Measurements from ENCODE around the gene BBX. TPM values are rescaled to one million over a fixed set of nuclear protein-coding genes. Genes with fewer than 3 reads are reported as not detected.

BBX gene
- total RNA-seq, 1 donor, result 81.8 TPM

DNA sequence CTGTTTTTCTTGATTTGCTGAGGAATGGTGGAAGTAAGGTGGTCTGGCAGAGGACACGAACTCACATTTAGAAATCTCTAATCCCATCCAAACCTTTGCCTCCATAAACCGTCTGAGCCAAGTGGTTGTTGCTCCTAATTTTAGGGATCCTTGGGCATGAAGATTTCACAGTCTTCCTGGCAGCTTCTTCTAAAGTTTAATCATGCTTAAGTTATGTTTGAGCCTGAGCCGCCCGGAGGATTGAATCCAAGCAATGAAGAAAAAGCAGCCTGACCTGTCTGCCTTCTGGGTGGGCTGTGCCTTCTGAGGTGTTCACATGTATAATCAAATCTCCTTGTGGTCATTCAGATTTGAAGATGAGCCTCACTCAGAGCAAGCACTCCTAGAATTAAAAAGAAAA is 319.1 kb downstream of the BBX start:
- H3K4me3 ChIP-seq (ENCODE audit: low read depth, low read length), result no peak overlapping the region
- TF ChIP-seq, protein P1, sequence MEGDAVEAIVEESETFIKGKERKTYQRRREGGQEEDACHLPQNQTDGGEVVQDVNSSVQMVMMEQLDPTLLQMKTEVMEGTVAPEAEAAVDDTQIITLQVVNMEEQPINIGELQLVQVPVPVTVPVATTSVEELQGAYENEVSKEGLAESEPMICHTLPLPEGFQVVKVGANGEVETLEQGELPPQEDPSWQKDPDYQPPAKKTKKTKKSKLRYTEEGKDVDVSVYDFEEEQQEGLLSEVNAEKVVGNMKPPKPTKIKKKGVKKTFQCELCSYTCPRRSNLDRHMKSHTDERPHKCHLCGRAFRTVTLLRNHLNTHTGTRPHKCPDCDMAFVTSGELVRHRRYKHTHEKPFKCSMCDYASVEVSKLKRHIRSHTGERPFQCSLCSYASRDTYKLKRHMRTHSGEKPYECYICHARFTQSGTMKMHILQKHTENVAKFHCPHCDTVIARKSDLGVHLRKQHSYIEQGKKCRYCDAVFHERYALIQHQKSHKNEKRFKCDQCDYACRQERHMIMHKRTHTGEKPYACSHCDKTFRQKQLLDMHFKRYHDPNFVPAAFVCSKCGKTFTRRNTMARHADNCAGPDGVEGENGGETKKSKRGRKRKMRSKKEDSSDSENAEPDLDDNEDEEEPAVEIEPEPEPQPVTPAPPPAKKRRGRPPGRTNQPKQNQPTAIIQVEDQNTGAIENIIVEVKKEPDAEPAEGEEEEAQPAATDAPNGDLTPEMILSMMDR (IDR thresholded peaks at IDR 0.05; ENCODE audit: insufficient read depth, low read length), result no peak
- DNase-seq (ENCODE audit: low read depth), result peak; percentile 21

DNA sequence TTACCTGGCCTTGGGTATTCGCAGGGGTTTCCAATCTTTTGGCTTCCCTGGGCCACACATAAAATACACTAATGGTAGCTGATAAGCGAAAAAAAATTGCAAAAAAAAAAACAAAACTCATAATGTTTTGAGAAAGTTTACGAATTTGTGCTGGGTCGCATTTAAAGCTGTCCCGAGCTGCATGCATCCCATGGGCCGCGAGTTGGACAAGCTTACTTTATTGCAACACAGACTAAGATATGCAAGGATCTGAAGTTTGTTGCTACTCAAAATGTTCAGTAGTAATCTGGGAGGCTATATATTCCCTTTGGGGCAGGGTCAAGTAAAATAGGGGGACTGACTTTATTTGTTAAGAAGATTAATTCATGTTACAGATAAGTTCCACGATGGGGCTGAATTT is 320.2 kb downstream of the BBX start:
- no peak for DNase-seq (ENCODE audit: low read depth)
- H3K4me3 ChIP-seq (ENCODE audit: low read depth, low read length), result no peak overlapping the region
- TF ChIP-seq, protein P1 (IDR thresholded peaks at IDR 0.05; ENCODE audit: insufficient read depth, low read length), result no peak

DNA sequence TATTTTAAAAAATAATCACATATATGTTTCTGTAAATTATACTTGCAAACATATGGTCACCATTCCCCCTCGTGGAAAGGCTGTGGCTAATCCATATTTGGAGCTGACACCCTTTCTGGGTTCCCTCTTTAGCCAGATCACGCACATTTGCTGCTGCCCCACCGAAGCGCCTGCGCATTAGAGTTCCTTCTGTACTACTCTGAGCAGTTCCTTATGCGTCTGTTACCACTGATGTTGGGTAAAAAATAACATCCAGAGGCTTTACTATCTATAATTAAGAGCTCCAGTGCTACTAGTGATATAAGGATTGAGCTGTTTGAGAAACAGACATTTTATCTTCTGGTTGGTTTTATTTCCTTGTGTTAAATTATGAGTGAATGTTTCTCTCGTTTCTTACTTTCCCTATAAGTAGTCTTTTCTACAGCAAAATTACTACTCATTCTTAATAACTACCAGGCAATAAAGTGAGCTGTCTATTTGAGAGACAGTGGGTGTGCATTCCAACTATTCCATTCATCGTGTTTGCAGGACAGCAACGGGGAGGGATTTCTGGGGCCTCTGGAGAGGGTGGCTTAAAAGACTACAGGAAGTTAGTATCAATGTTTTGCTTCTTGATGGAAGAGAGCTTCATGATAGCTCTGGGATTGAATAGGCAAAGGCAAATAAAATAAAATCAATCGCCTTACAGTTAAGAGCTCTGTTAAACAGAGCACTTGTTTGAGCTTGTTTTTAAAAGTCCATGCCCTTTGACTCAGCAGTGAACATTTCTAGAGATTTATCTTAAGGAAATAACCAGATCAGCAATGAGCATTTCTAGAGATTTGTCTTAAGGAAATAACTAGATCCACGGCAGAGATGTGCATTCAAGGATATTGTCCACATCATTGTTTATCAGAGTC is 322.9 kb downstream of the BBX start:
- H3K4me3 ChIP-seq (ENCODE audit: low read depth, low read length), result no peak overlapping the region
- TF ChIP-seq, protein P1 (IDR thresholded peaks at IDR 0.05; ENCODE audit: insufficient read depth, low read length), result no peak
- DNase-seq (ENCODE audit: low read depth), result no peak

DNA sequence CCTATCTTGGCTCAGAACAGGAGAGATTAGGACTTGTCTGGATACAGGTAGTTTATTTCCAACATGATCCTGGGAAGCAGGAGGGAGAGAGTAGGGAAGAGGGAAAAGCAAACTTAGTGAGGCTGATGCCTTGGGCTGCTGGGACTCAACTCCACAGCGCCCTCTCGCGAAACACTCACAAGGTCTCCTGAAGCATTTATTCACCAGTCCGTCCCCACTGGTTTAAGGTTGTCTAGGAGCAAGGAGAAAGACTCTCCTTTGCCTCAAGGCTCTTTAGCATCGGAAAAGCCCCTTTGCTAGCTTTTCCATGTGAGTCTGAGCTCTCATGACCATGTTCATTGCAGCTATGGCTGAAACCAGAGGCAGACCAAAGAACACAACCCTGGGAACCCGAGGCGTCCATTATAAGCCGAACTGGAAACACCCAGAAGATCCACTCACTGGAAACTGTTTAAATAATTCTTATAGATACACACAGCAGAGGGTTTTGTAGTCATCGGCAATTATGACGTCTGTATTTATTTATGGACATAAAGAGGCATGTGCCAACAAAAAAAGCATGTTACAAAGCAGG is 323.6 kb downstream of the BBX start:
- H3K4me3 ChIP-seq (ENCODE audit: low read depth, low read length), result no peak overlapping the region
- DNase-seq (ENCODE audit: low read depth), result peak; percentile 73
- TF ChIP-seq, protein P1 (IDR thresholded peaks at IDR 0.05; ENCODE audit: insufficient read depth, low read length), result peak; percentile 76

DNA sequence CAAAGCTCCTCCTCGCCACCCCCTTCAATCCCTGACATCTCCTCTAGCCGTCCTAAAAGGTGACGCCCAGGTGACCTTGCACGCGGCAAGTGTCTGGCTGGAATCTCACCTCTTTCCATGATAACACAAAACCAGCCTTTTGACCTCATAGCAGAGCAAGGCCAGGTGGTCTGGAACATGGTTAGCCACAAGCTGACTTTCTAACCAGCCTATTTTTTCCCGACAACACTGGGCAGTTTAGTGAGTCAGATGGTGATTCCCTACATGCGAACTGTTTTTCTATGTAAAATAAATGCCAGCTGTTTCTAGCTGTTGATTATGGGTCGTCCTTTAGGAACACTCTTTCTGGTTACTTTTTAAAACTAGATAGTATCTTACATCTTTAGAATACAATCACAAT is 325.0 kb downstream of the BBX start:
- no peak for DNase-seq (ENCODE audit: low read depth)
- H3K4me3 ChIP-seq (ENCODE audit: low read depth, low read length), result no peak overlapping the region
- TF ChIP-seq, protein P1 (IDR thresholded peaks at IDR 0.05; ENCODE audit: insufficient read depth, low read length), result no peak

DNA sequence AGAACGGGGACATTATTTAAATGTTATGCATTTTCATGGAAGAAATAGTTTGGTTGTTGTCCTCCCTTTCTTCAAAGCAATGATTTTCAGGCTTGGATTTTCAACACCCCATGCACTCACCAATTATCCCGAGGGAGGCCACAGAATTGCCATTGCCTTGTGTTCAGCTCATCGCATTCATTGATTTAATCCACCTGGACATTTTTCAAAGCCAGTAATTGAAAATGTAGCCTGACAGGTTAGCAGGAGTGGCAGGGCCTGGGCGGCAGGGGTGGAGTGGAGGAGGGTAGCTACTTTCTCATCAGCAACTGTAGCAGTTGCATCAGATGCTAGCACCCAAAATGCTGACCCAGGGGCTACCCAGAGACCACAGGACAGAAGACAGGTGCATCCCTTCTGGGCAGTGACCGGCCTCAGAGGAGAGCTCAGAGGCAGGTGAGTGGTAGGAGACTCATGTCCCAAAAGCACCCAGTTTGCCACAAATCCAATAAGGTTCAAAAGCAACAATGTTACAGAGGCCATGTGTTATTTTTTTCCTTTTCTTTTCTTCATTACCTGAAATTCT is 325.7 kb downstream of the BBX start:
- no peak overlapping the region for H3K4me3 ChIP-seq (ENCODE audit: low read depth, low read length)
- TF ChIP-seq, protein P1 (IDR thresholded peaks at IDR 0.05; ENCODE audit: insufficient read depth, low read length), result no peak
- no peak for DNase-seq (ENCODE audit: low read depth)
